GM12878 (cell line): Measurements from ENCODE around the gene NR1D2.

Experiments used
- CBX5 ChIP-seq: sonication (generic); IDR thresholded peaks from 2 replicates; pipeline ENCODE4 v1.6.1; 2016; ENCODE audit warnings: low read depth, moderate library complexity, mild to moderate bottlenecking, inconsistent platforms
- GABPA ChIP-seq: IDR thresholded peaks from 2 replicates; pipeline ENCODE4 v1.6.1; 2014; ENCODE audit warnings: antibody characterized with exemption, low read depth, mild to moderate bottlenecking, inconsistent platforms
- HCFC1 ChIP-seq: fragments of 150-350 bp; IDR thresholded peaks from 2 replicates; pipeline ENCODE4 v1.6.1; 2014; ENCODE audit warnings: low read length
- MXI1 ChIP-seq: fragments of 150-350 bp; IDR thresholded peaks from 2 replicates; pipeline ENCODE4 v1.6.1; 2011; ENCODE audit warnings: low read depth, mild to moderate bottlenecking, inconsistent platforms, low read length, improper control_type of control experiment
- POLR2A ChIP-seq: IDR thresholded peaks from 2 replicates; pipeline ENCODE4 v1.6.1; 2011; ENCODE audit warnings: low read depth, mild to moderate bottlenecking, low read length
- TF ChIP-seq, protein P1 (sequence below), 3 experiments: IDR thresholded peaks in 2 of 3; conservative IDR thresholded peaks in 1 of 3; 2 replicates each; pipeline ENCODE4 v1.5.1; 2011; ENCODE audit warnings: low read depth in 3 of 3, low read length in 3 of 3, mild to moderate bottlenecking in 3 of 3, control low read depth in 2 of 3, moderate library complexity in 2 of 3, inconsistent platforms in 1 of 3, mixed read lengths in 1 of 3; ENCODE audit not compliant: control insufficient read depth in 2 of 3, insufficient read depth in 1 of 3; ENCODE audit errors: extremely low read depth in 1 of 3
- TF ChIP-seq, protein P2 (sequence below): IDR thresholded peaks from 2 replicates; pipeline ENCODE4 v1.6.1; 2011; ENCODE audit warnings: low read depth, low read length, improper control_type of control experiment, borderline replicate concordance
- TF ChIP-seq, protein P3 (sequence below): fragments of 450-650 bp; IDR thresholded peaks from 2 replicates; pipeline ENCODE4 v1.6.1; 2016; ENCODE audit warnings: mild to moderate bottlenecking

DNA sequence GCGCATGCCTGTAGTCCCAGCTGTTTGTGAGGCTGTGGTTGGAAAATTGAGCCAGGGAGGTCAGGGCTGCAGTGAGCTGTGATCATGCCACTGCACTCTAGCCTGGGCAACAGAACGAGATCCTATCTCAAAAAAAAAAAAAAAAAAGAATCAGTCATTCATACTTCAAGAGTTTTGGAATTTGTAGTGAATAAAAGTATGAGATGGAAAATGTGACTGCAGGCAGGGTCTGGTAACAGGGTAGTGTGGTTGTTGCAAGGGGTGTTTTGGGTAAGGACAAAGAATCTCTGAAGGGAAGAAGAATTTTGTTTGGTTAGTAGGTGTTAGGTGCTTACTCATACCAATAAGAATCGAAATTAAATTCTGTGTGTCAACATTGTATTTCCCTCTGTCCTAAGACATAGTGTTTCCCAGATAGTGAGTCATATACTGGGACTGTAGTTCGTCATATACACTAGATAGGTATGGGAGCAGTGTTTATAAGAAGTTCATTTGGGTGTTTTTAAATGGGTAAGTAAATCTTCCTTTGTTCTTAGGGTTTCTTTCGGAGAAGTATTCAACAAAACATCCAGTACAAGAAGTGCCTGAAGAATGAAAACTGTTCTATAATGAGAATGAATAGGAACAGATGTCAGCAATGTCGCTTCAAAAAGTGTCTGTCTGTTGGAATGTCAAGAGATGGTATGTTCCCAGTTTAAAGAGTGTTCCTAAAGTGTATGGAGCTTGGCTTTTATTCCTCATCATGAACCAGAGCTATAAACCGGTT lies 14.2 kb downstream of the NR1D2 start:
- TF ChIP-seq HCFC1: no peak
- TF ChIP-seq, protein P1, sequence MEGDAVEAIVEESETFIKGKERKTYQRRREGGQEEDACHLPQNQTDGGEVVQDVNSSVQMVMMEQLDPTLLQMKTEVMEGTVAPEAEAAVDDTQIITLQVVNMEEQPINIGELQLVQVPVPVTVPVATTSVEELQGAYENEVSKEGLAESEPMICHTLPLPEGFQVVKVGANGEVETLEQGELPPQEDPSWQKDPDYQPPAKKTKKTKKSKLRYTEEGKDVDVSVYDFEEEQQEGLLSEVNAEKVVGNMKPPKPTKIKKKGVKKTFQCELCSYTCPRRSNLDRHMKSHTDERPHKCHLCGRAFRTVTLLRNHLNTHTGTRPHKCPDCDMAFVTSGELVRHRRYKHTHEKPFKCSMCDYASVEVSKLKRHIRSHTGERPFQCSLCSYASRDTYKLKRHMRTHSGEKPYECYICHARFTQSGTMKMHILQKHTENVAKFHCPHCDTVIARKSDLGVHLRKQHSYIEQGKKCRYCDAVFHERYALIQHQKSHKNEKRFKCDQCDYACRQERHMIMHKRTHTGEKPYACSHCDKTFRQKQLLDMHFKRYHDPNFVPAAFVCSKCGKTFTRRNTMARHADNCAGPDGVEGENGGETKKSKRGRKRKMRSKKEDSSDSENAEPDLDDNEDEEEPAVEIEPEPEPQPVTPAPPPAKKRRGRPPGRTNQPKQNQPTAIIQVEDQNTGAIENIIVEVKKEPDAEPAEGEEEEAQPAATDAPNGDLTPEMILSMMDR (IDR thresholded peaks at IDR 0.05 in 2 of 3, conservative IDR thresholded peaks at IDR 0.05 in 1 of 3; ENCODE audit: control insufficient read depth in 2 of 3, extremely low read depth in 1 of 3, insufficient read depth in 1 of 3, low read depth in 3 of 3, low read length in 3 of 3): no peak
- TF ChIP-seq GABPA: no peak
- TF ChIP-seq, protein P2, sequence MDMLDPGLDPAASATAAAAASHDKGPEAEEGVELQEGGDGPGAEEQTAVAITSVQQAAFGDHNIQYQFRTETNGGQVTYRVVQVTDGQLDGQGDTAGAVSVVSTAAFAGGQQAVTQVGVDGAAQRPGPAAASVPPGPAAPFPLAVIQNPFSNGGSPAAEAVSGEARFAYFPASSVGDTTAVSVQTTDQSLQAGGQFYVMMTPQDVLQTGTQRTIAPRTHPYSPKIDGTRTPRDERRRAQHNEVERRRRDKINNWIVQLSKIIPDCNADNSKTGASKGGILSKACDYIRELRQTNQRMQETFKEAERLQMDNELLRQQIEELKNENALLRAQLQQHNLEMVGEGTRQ: no peak
- TF ChIP-seq MXI1: no peak
- TF ChIP-seq POLR2A: no peak
- TF ChIP-seq CBX5: no peak
- TF ChIP-seq, protein P3, sequence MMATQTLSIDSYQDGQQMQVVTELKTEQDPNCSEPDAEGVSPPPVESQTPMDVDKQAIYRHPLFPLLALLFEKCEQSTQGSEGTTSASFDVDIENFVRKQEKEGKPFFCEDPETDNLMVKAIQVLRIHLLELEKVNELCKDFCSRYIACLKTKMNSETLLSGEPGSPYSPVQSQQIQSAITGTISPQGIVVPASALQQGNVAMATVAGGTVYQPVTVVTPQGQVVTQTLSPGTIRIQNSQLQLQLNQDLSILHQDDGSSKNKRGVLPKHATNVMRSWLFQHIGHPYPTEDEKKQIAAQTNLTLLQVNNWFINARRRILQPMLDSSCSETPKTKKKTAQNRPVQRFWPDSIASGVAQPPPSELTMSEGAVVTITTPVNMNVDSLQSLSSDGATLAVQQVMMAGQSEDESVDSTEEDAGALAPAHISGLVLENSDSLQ: no peak
